Measurements from ENCODE around the gene TBL3. TPM values are rescaled to one million over a fixed set of nuclear protein-coding genes. Genes with fewer than 3 reads are reported as not detected.

TBL3 gene
- total RNA-seq, 1 experiment from 2014 or later = 73.4 TPM

DNA sequence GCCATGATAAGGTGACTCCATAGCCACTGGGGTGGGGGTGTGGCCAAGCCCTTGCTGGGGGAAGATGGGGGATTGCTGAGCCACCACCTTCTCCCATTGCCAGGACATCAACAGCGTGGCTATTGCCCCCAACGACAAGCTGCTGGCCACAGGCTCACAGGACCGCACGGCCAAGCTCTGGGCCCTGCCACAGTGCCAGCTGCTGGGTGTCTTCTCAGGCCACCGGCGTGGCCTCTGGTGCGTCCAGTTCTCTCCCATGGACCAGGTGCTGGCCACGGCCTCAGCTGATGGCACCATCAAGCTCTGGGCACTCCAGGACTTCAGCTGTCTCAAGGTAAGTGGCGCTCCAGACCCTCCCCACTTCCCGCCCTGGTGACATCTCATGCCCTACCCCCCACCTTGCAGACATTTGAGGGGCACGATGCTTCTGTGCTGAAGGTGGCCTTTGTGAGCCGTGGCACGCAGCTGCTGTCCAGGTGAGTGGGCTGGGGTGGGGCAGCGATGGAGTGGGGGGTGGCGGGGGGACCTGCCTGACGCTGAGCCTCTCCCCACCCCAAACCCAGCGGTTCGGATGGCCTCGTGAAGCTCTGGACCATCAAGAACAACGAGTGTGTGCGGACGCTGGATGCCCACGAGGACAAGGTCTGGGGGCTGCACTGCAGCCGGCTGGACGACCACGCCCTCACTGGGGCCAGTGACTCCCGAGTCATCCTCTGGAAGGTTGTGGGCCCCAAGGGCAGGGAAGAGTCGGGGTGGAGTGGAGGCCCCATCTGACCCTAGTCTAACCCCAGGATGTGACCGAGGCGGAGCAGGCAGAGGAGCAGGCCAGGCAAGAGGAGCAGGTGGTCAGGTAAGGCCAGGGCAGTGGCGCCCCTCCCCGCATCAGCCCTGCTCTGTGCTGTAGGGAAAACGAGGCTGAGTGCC is 5.4 kb downstream of the TBL3 start:
- DNase-seq (ENCODE audit: low spot score) = no peak
- POLR2A ChIA-PET = no interaction called here
- CTCF ChIA-PET = interaction anchor here (0.7 to 1.5 kb wide), 2 partner anchors 27 to 82 kb away, joined by 3 to 4 read pairs; no protein-coding TSS in a partner anchor
- no peak overlapping the region for H3K4me3 Mint-ChIP-seq
- TF ChIP-seq, protein P1, sequence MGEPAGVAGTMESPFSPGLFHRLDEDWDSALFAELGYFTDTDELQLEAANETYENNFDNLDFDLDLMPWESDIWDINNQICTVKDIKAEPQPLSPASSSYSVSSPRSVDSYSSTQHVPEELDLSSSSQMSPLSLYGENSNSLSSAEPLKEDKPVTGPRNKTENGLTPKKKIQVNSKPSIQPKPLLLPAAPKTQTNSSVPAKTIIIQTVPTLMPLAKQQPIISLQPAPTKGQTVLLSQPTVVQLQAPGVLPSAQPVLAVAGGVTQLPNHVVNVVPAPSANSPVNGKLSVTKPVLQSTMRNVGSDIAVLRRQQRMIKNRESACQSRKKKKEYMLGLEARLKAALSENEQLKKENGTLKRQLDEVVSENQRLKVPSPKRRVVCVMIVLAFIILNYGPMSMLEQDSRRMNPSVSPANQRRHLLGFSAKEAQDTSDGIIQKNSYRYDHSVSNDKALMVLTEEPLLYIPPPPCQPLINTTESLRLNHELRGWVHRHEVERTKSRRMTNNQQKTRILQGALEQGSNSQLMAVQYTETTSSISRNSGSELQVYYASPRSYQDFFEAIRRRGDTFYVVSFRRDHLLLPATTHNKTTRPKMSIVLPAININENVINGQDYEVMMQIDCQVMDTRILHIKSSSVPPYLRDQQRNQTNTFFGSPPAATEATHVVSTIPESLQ (CRISPR knock-in tag; IDR thresholded peaks at IDR 0.05) = no peak
- TF ChIP-seq JAZF1 (CRISPR knock-in tag; IDR thresholded peaks at IDR 0.05) = no peak
- no peak for TF ChIP-seq GTF2I (CRISPR knock-in tag; conservative IDR thresholded peaks at IDR 0.05)
- TF ChIP-seq, protein P2, sequence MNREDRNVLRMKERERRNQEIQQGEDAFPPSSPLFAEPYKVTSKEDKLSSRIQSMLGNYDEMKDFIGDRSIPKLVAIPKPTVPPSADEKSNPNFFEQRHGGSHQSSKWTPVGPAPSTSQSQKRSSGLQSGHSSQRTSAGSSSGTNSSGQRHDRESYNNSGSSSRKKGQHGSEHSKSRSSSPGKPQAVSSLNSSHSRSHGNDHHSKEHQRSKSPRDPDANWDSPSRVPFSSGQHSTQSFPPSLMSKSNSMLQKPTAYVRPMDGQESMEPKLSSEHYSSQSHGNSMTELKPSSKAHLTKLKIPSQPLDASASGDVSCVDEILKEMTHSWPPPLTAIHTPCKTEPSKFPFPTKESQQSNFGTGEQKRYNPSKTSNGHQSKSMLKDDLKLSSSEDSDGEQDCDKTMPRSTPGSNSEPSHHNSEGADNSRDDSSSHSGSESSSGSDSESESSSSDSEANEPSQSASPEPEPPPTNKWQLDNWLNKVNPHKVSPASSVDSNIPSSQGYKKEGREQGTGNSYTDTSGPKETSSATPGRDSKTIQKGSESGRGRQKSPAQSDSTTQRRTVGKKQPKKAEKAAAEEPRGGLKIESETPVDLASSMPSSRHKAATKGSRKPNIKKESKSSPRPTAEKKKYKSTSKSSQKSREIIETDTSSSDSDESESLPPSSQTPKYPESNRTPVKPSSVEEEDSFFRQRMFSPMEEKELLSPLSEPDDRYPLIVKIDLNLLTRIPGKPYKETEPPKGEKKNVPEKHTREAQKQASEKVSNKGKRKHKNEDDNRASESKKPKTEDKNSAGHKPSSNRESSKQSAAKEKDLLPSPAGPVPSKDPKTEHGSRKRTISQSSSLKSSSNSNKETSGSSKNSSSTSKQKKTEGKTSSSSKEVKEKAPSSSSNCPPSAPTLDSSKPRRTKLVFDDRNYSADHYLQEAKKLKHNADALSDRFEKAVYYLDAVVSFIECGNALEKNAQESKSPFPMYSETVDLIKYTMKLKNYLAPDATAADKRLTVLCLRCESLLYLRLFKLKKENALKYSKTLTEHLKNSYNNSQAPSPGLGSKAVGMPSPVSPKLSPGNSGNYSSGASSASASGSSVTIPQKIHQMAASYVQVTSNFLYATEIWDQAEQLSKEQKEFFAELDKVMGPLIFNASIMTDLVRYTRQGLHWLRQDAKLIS (CRISPR knock-in tag; IDR thresholded peaks at IDR 0.05; ENCODE audit: borderline replicate concordance) = no peak
- no peak for TF ChIP-seq TEAD1 (CRISPR knock-in tag; IDR thresholded peaks at IDR 0.05)
- no peak for TF ChIP-seq ZNF263 (CRISPR knock-in tag; IDR thresholded peaks at IDR 0.05; ENCODE audit: low read depth)
- TF ChIP-seq, protein P3, sequence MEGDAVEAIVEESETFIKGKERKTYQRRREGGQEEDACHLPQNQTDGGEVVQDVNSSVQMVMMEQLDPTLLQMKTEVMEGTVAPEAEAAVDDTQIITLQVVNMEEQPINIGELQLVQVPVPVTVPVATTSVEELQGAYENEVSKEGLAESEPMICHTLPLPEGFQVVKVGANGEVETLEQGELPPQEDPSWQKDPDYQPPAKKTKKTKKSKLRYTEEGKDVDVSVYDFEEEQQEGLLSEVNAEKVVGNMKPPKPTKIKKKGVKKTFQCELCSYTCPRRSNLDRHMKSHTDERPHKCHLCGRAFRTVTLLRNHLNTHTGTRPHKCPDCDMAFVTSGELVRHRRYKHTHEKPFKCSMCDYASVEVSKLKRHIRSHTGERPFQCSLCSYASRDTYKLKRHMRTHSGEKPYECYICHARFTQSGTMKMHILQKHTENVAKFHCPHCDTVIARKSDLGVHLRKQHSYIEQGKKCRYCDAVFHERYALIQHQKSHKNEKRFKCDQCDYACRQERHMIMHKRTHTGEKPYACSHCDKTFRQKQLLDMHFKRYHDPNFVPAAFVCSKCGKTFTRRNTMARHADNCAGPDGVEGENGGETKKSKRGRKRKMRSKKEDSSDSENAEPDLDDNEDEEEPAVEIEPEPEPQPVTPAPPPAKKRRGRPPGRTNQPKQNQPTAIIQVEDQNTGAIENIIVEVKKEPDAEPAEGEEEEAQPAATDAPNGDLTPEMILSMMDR (IDR thresholded peaks at IDR 0.05) = no peak
- TF ChIP-seq, protein P4, sequence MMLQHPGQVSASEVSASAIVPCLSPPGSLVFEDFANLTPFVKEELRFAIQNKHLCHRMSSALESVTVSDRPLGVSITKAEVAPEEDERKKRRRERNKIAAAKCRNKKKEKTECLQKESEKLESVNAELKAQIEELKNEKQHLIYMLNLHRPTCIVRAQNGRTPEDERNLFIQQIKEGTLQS (CRISPR knock-in tag; conservative IDR thresholded peaks at IDR 0.05) = no peak
- TF ChIP-seq, protein P5, sequence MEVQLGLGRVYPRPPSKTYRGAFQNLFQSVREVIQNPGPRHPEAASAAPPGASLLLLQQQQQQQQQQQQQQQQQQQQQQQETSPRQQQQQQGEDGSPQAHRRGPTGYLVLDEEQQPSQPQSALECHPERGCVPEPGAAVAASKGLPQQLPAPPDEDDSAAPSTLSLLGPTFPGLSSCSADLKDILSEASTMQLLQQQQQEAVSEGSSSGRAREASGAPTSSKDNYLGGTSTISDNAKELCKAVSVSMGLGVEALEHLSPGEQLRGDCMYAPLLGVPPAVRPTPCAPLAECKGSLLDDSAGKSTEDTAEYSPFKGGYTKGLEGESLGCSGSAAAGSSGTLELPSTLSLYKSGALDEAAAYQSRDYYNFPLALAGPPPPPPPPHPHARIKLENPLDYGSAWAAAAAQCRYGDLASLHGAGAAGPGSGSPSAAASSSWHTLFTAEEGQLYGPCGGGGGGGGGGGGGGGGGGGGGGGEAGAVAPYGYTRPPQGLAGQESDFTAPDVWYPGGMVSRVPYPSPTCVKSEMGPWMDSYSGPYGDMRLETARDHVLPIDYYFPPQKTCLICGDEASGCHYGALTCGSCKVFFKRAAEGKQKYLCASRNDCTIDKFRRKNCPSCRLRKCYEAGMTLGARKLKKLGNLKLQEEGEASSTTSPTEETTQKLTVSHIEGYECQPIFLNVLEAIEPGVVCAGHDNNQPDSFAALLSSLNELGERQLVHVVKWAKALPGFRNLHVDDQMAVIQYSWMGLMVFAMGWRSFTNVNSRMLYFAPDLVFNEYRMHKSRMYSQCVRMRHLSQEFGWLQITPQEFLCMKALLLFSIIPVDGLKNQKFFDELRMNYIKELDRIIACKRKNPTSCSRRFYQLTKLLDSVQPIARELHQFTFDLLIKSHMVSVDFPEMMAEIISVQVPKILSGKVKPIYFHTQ (CRISPR knock-in tag; IDR thresholded peaks at IDR 0.05) = no peak
- TF ChIP-seq GRHL2 (CRISPR knock-in tag; IDR thresholded peaks at IDR 0.05; ENCODE audit: insufficient replicate concordance, severe bottlenecking) = no peak
- TF ChIP-seq, protein P6, sequence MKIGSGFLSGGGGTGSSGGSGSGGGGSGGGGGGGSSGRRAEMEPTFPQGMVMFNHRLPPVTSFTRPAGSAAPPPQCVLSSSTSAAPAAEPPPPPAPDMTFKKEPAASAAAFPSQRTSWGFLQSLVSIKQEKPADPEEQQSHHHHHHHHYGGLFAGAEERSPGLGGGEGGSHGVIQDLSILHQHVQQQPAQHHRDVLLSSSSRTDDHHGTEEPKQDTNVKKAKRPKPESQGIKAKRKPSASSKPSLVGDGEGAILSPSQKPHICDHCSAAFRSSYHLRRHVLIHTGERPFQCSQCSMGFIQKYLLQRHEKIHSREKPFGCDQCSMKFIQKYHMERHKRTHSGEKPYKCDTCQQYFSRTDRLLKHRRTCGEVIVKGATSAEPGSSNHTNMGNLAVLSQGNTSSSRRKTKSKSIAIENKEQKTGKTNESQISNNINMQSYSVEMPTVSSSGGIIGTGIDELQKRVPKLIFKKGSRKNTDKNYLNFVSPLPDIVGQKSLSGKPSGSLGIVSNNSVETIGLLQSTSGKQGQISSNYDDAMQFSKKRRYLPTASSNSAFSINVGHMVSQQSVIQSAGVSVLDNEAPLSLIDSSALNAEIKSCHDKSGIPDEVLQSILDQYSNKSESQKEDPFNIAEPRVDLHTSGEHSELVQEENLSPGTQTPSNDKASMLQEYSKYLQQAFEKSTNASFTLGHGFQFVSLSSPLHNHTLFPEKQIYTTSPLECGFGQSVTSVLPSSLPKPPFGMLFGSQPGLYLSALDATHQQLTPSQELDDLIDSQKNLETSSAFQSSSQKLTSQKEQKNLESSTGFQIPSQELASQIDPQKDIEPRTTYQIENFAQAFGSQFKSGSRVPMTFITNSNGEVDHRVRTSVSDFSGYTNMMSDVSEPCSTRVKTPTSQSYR (CRISPR knock-in tag; IDR thresholded peaks at IDR 0.05) = no peak
- no peak for TF ChIP-seq ZNF671 (CRISPR knock-in tag; IDR thresholded peaks at IDR 0.05)
- TF ChIP-seq, protein P7, sequence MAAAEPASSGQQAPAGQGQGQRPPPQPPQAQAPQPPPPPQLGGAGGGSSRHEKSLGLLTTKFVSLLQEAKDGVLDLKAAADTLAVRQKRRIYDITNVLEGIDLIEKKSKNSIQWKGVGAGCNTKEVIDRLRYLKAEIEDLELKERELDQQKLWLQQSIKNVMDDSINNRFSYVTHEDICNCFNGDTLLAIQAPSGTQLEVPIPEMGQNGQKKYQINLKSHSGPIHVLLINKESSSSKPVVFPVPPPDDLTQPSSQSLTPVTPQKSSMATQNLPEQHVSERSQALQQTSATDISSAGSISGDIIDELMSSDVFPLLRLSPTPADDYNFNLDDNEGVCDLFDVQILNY (CRISPR knock-in tag; IDR thresholded peaks at IDR 0.05) = no peak
- TF ChIP-seq TP53 (CRISPR knock-in tag; IDR thresholded peaks at IDR 0.05) = no peak
- H3K9me3 Mint-ChIP-seq = no peaks in the 10 kb centered on the region
- H3K36me3 Mint-ChIP-seq = peaks cover 10% of the 10 kb centered on the region
- H3K27ac Mint-ChIP-seq = no peak overlapping the region
- no peak for ATAC-seq
- H3K4me1 Mint-ChIP-seq = peaks cover 18% of the 10 kb centered on the region
- H3K27me3 Mint-ChIP-seq (ENCODE audit: low read depth) = peaks cover 26% of the 10 kb centered on the region
